K562 (cell line): ENCODE data around the gene LSM4. TPM values are rescaled to one million over a fixed set of nuclear protein-coding genes. Genes with fewer than 3 reads are reported as not detected.
"Not testable (repeated sequence)": the region's sequence is repeated elsewhere in the genome, so short reads cannot be mapped to it uniquely, and the experiment has no call there.

Experiments
- ATAC-seq: fragments of 200-7000 bp; cut with Tn5 transposase; 3 replicates; pipeline ENCODE4 v1.9.1; 2020; ENCODE audit warnings: moderate library complexity
- BruUV-seq: library from RNA; stranded (reverse); fragments of 400-500 nt; replicated peaks from 2 replicates; lab custom pipeline; 2021; lab: Mats Ljungman, UMichigan
- CTCF ChIA-PET: fragments of 300-600 bp; formaldehyde crosslinking; extraction: SDS; loops from one replicate; lab custom pipeline; 2021; ENCODE audit warnings: low intra/inter-chr PET ratio; lab: Yijun Ruan, JAX
- POLR2A ChIA-PET: fragments of 300-600, 350-650 bp; sonication (Branson Sonifier 250); formaldehyde crosslinking; extraction: SDS; loops from one replicate; lab custom pipeline; 2021; ENCODE audit warnings: antibody characterized with exemption, inconsistent platforms; lab: Yijun Ruan, JAX
- DNase-seq, 4 experiments: peaks; one replicate each; pipeline versions ENCODE4 v3.0.0 to v3.0.0-alpha.2; 2011 to 2018; ENCODE audit warnings: low spot score in 3 of 4, mixed read lengths in 3 of 4; ENCODE audit errors: extremely low read depth in 1 of 4
- FAIRE-seq: peaks from 2 replicates; lab custom pipeline; 2011; peaks lifted over from hg19 to GRCh38; lab: Jason Lieb, UNC
- H2AFZ ChIP-seq: 2 replicates; pipeline ENCODE4 v1.6.0; 2011; ENCODE audit warnings: low read depth, low read length, control low read depth, inconsistent platforms
- H3K27ac ChIP-seq: fragments of 200-600 bp; 3 replicates; pipeline ENCODE4 v1.8.0; 2011; ENCODE audit warnings: low read depth, mild to moderate bottlenecking, control low read depth, inconsistent platforms, low read length, moderate library complexity, mixed read lengths; ENCODE audit errors: extremely low read depth
- H3K27me3 ChIP-seq, 2 experiments: fragments of 300-600 bp in 1 of 2; 2 replicates in 1 of 2; 3 replicates in 1 of 2; pipeline versions ENCODE4 v1.6.0 to v1.8.0; 2011; ENCODE audit warnings: inconsistent platforms in 2 of 2, low read length in 2 of 2, mild to moderate bottlenecking in 1 of 2, mixed read lengths in 1 of 2, moderate library complexity in 1 of 2; ENCODE audit not compliant: control insufficient read depth in 2 of 2, insufficient read depth in 2 of 2
- H3K36me3 ChIP-seq: fragments of 300-600 bp; 3 replicates; pipeline ENCODE4 v1.8.0; 2011; ENCODE audit warnings: mild to moderate bottlenecking, low read length, inconsistent platforms; ENCODE audit not compliant: control insufficient read depth, insufficient read depth
- H3K4me1 ChIP-seq, 2 experiments: fragments of 200-600 bp in 1 of 2; replicated peaks in 1 of 2; 2 replicates in 1 of 2; 3 replicates in 1 of 2; pipeline versions ENCODE4 v1.5.1 to v1.8.0; 2011; ENCODE audit warnings: inconsistent platforms in 2 of 2, low read length in 2 of 2, mild to moderate bottlenecking in 1 of 2, mixed read lengths in 1 of 2, moderate library complexity in 1 of 2; ENCODE audit not compliant: control insufficient read depth in 2 of 2, insufficient read depth in 2 of 2
- H3K4me2 ChIP-seq: 2 replicates; pipeline ENCODE4 v1.6.1; 2011; ENCODE audit warnings: low read length, control low read depth, inconsistent platforms, mixed read lengths; ENCODE audit not compliant: insufficient read depth
- H3K4me3 ChIP-seq: fragments of 200-600 bp; sonication (generic), shearing (Covaris generic); 2 replicates; pipeline ENCODE4 v1.5.1; 2016; ENCODE audit warnings: control low read depth, inconsistent platforms
- H3K79me2 ChIP-seq: fragments of 200-600 bp; 3 replicates; pipeline ENCODE4 v1.8.0; 2011; ENCODE audit warnings: low read length, inconsistent platforms; ENCODE audit not compliant: control insufficient read depth, insufficient read depth
- H3K9ac ChIP-seq, 2 experiments: 2 replicates each; pipeline versions ENCODE4 v1.6.0 to v1.6.1; 2011; ENCODE audit warnings: low read depth in 2 of 2, low read length in 2 of 2, control low read depth in 1 of 2, inconsistent platforms in 1 of 2, mild to moderate bottlenecking in 1 of 2, mixed read lengths in 1 of 2; ENCODE audit not compliant: insufficient read depth in 1 of 2
- H3K9me1 ChIP-seq: one replicate; pipeline ENCODE4 v1.6.0; 2011; ENCODE audit warnings: inconsistent platforms, mild to moderate bottlenecking, low read length, moderate library complexity; ENCODE audit not compliant: control insufficient read depth, insufficient read depth
- H3K9me3 ChIP-seq: replicated peaks from 2 replicates; pipeline ENCODE4 v1.5.1; 2011; ENCODE audit warnings: low read depth, low read length, inconsistent platforms; ENCODE audit not compliant: control insufficient read depth, insufficient read depth
- H4K20me1 ChIP-seq: replicated peaks from 2 replicates; pipeline ENCODE4 v1.6.1; 2011; ENCODE audit warnings: low read length, inconsistent platforms, mixed read lengths; ENCODE audit not compliant: control insufficient read depth, insufficient read depth
- NFIX ChIP-seq: fragments of 250-450 bp; sonication (Bioruptor Pico); IDR thresholded peaks from 2 replicates; pipeline ENCODE4 v1.4.0; 2020; ENCODE audit warnings: low read depth, mild to moderate bottlenecking, moderate library complexity
- PHB2 ChIP-seq: fragments of 450-650 bp; IDR thresholded peaks from 2 replicates; pipeline ENCODE4 v1.6.1; 2017; ENCODE audit warnings: low read depth
- RBM25 ChIP-seq: fragments of 200-400 bp; formaldehyde crosslinking; IDR thresholded peaks from 2 replicates; pipeline ENCODE4 v1.6.1; 2018; ENCODE audit warnings: low read length, low read depth, moderate library complexity; ENCODE audit not compliant: severe bottlenecking
- RUNX1 ChIP-seq: sonication (generic); IDR thresholded peaks from 2 replicates; pipeline ENCODE4 v1.6.1; 2016; ENCODE audit warnings: antibody characterized with exemption, low read depth
- SMAD4 ChIP-seq: fragments of 250-450 bp; sonication (Bioruptor Pico); conservative IDR thresholded peaks from 2 replicates; pipeline ENCODE4 v1.8.0; 2021; ENCODE audit warnings: inconsistent platforms, mild to moderate bottlenecking, moderate library complexity
- WGBS: fragments of 100-300 bp; shearing (Covaris generic); methylation state at CpG from one replicate; pipeline ENCODE4 v1.1.6; 2016; ENCODE audit warnings: low coverage, mixed read lengths; ENCODE audit not compliant: insufficient coverage; ENCODE audit errors: missing lambda C conversion rate; 5-methylcytosine and 5-hydroxymethylcytosine counted together
- in situ Hi-C: fragments of 300-500 bp; cut with MboI; formaldehyde crosslinking; loops from 4 replicates; pipeline ENCODE4 v1.15.0; 2018; ENCODE audit warnings: inconsistent platforms, mixed read lengths
- intact Hi-C: fragments of 100-400 bp; cut with micrococcal nuclease; formaldehyde crosslinking; loops from 2 replicates; pipeline ENCODE4 v1.14.2; 2022
- polyA plus RNA-seq, 8 experiments: library from polyadenylated mRNA; depleted of rRNA in 4 of 8; stranded (reverse) in 5 of 8; unstranded in 3 of 8; fragments of >200 nt; fragmentation: Nextera tagmentation in 2 of 8; fragmentation: Illumina TruSeq in 1 of 8; extraction: Ambion mirVana in 2 of 8; extraction: Trizol in 1 of 8; gene quantifications; 2 replicates each; pipeline versions ENCODE4 v1.2.1 to v1.2.3, GENCODE V29; 2011 to 2014; ENCODE audit warnings: inconsistent platforms in 1 of 8, missing spikeins in 1 of 8
- total RNA-seq, 7 experiments: library from RNA; depleted of rRNA in 6 of 7; stranded (reverse); fragments of >200 nt in 6 of 7; fragmentation: Illumina TruSeq in 2 of 7; extraction: Trizol in 2 of 7; gene quantifications; 2 replicates each; pipeline versions ENCODE4 v1.2.1 to v1.2.3, GENCODE V29; 2011 to 2021; ENCODE audit warnings: low replicate concordance in 1 of 7

The LSM4 gene
- total and polyA plus RNA-seq, 9 of the 15 experiments (the other 6 are each of a cell fraction or from before 2014, with no cell fraction given), result 11.9 to 763 (median 202) TPM

DNA sequence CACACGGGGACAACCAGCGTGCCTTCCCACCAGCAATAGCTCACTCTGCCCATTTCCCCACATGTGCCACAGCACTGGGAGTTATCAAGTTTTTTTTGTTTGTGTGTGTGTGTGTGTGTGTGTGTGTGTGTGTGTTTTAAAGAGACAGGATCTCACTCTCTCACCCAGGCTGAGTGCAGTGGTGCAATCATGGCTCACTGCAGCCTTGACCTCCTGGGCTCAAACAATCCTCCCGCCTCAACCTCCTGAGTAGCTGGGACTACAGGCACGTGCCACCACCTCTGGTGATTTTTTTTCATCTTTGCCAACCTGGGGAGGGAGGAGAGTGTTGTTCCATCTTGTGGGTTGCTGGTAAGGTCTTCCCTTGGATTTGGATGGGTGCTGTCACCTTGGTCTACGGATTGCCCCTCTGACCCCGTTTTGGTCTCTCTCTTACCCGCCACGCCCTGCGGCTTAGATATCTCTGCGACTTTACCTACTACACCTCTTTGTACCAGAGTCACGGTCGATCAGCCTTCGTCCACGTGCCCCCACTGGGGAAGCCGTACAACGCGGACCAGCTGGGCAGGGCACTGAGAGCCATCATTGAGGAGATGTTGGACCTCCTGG lies 40.2 kb upstream of the LSM4 start (continued):
- no peak for TF ChIP-seq RUNX1

GRCh38 chr19:18361646-18362045 lies 38.8 kb upstream of the LSM4 start:
- peaks cover 35 to 36% of the 10 kb centered on the region in 2 experiments for H3K4me1 ChIP-seq

GRCh38 chr19:18357041-18357440 lies 34.2 kb upstream of the LSM4 start:
- H3K9me3 ChIP-seq, result no peaks in the 10 kb centered on the region
- no peak for TF ChIP-seq PHB2
- TF ChIP-seq RBM25, result peak; percentile 51
- H3K9me1 ChIP-seq, result no peaks in the 10 kb centered on the region
- 86% methylated on average over 3 of the region's 3 CpGs for WGBS
- no peak for DNase-seq
- H2AFZ ChIP-seq, result no peak overlapping the region
- peaks cover 69% of the 10 kb centered on the region for H3K36me3 ChIP-seq
- H3K4me2 ChIP-seq, result no peak overlapping the region
- no peak for FAIRE-seq
- no peak overlapping the region for H3K4me3 ChIP-seq
- ChIA-PET POLR2A (interaction anchor here (0.6 to 13.9 kb wide), 3 partner anchors 8 to 31 kb away, joined by 3 to 207 read pairs (median 3); partner anchors contain the start of gene GDF15), CTCF (no interaction called here)
- BruUV-seq, result no TSS peak
- in situ Hi-C loops, result no loop called here
- ATAC-seq, result no peak; the same call in 2 of the 3 replicates
- no peaks in the 10 kb centered on the region for H4K20me1 ChIP-seq
- no peaks in the 10 kb centered on the region for H3K27me3 ChIP-seq
- peaks cover 0 to 4% of the 10 kb centered on the region in 2 experiments; a peak in 1 of 5 replicates for H3K4me1 ChIP-seq
- H3K79me2 ChIP-seq, result peaks cover 5% of the 10 kb centered on the region; the same call in 1 of the 3 replicates
- no peak overlapping the region; the same call in 2 of the 3 replicates for H3K27ac ChIP-seq
- H3K9ac ChIP-seq, result peak overlapping the region in 1 of 2 experiments; percentile 56; a peak in 1 of 4 replicates
- intact Hi-C loops, result no loop called here

More at GRCh38 chr19:18361646-18362045, 38.8 kb upstream of the LSM4 start:
- Histone ChIP-seq H3K9me1 (no peaks in the 10 kb centered on the region), H3K9ac (no peak overlapping the region), H3K9me3 (no peaks in the 10 kb centered on the region), H3K4me3 (no peak overlapping the region), H2AFZ (no peak overlapping the region), H3K36me3 (peaks cover 86% of the 10 kb centered on the region; the same call in 2 of the 3 replicates), H4K20me1 (no peaks in the 10 kb centered on the region), H3K27me3 (no peaks in the 10 kb centered on the region), H3K4me2 (no peak overlapping the region), H3K79me2 (peaks cover 10% of the 10 kb centered on the region; the same call in 2 of the 3 replicates), H3K27ac (no peak overlapping the region)
- ChIA-PET CTCF (no interaction called here), POLR2A (interaction anchor here (1.0 to 13.9 kb wide), 3 partner anchors 13 to 26 kb away, joined by 3 to 207 read pairs (median 3); partner anchors contain the start of gene GDF15)
- WGBS, result 78% methylated on average over 8 of the region's 8 CpGs
- ATAC-seq (no peak), DNase-seq (peak in 1 of 4 experiments; percentile 4), FAIRE-seq (no peak)
- no TSS peak for BruUV-seq
- intact Hi-C loops (no loop called here), in situ Hi-C loops (no loop called here)
- no peak for TF ChIP-seq NFIX (CRISPR knock-in tag)
- TF ChIP-seq SMAD4 (CRISPR knock-in tag), result 0 out of 2 replicates have a peak, but pooled peaks have one; percentile 10

GRCh38 chr19:18354743-18355142 lies 31.9 kb upstream of the LSM4 start:
- FAIRE-seq, H3K27me3 ChIP-seq, H3K27ac ChIP-seq, H3K4me1 ChIP-seq, H3K4me2 ChIP-seq, intact Hi-C loops, ATAC-seq, H3K9ac ChIP-seq, H2AFZ ChIP-seq, H3K9me3 ChIP-seq, H3K9me1 ChIP-seq, H3K4me3 ChIP-seq, H4K20me1 ChIP-seq, DNase-seq, BruUV-seq, CTCF ChIA-PET, in situ Hi-C loops: not testable (repeated sequence)
- 97% methylated on average over 6 of the region's 7 CpGs for WGBS
- peaks cover 11% of the 10 kb centered on the region; the same call in 2 of the 3 replicates for H3K79me2 ChIP-seq
- H3K36me3 ChIP-seq, result peaks cover 62% of the 10 kb centered on the region
- POLR2A ChIA-PET, result interaction anchor here (0.6 to 2.4 kb wide), 5 partner anchors 10 to 91 kb away, joined by 3 to 15 read pairs (median 4); partner anchors contain the start of gene GDF15
